K562 (cell line): Measurements from ENCODE around the gene MBNL1. TPM values are rescaled to one million over a fixed set of nuclear protein-coding genes. Genes with fewer than 3 reads are reported as not detected.

Source experiments
- BRCA1 ChIP-seq, 2 experiments: fragments of 450-650 bp in 1 of 2; sonication (generic) in 1 of 2; formaldehyde crosslinking in 1 of 2; IDR thresholded peaks; 2 replicates each; pipeline versions ENCODE4 v1.5.0 to v1.6.1; 2017 to 2020; ENCODE audit warnings: mild to moderate bottlenecking in 1 of 2, missing genetic modification reagents in 1 of 2
- CHD7 ChIP-seq: fragments of 200-600 bp; sonication (generic); IDR thresholded peaks from one replicate; pipeline ENCODE4 v1.6.1; 2012; ENCODE audit warnings: mild to moderate bottlenecking, low read depth, low read length, inconsistent platforms
- HOMEZ ChIP-seq: fragments of 250-450 bp; sonication (Bioruptor Pico); IDR thresholded peaks from 2 replicates; pipeline ENCODE4 v1.4.0; 2020; ENCODE audit warnings: mild to moderate bottlenecking, moderate library complexity
- KAT7 ChIP-seq: sonication (generic); formaldehyde crosslinking; IDR thresholded peaks from 2 replicates; pipeline ENCODE4 v1.8.0; 2022; ENCODE audit warnings: missing genetic modification reagents, mild to moderate bottlenecking, borderline replicate concordance
- KDM4B ChIP-seq, 2 experiments: fragments of 450-650 bp in 1 of 2; sonication (generic) in 1 of 2; IDR thresholded peaks; 2 replicates each; pipeline ENCODE4 v1.6.1; 2016 to 2017; ENCODE audit warnings: borderline replicate concordance in 2 of 2, antibody characterized with exemption in 1 of 2, low read depth in 1 of 2, mild to moderate bottlenecking in 1 of 2
- KLF10 ChIP-seq: fragments of 250-450 bp; sonication (Bioruptor Pico); IDR thresholded peaks from 2 replicates; pipeline ENCODE4 v1.6.1; 2021; ENCODE audit warnings: matching md5 sums
- NFE2L1 ChIP-seq: fragments of 450-650 bp; IDR thresholded peaks from 2 replicates; pipeline ENCODE4 v1.6.1; 2016; ENCODE audit warnings: missing genetic modification characterization, low read depth, mild to moderate bottlenecking, missing compliant biosample characterization, moderate library complexity, borderline replicate concordance
- STAT5B ChIP-seq: fragments of 250-450 bp; sonication (Bioruptor Pico); IDR thresholded peaks from 2 replicates; pipeline ENCODE4 v1.8.0; 2021; ENCODE audit warnings: mild to moderate bottlenecking, inconsistent platforms
- ZBTB1 ChIP-seq: sonication (generic); formaldehyde crosslinking; IDR thresholded peaks from 2 replicates; pipeline ENCODE4 v1.8.1; 2023; ENCODE audit warnings: missing genetic modification reagents, low read depth, mild to moderate bottlenecking, borderline replicate concordance
- ZBTB7A ChIP-seq: IDR thresholded peaks from 2 replicates; pipeline ENCODE4 v1.6.1; 2011; ENCODE audit warnings: low read depth, mild to moderate bottlenecking, low read length, moderate library complexity, borderline replicate concordance; ENCODE audit not compliant: control insufficient read depth
- ZBTB8A ChIP-seq: fragments of 450-650 bp; IDR thresholded peaks from 2 replicates; pipeline ENCODE4 v1.6.1; 2018; ENCODE audit warnings: mild to moderate bottlenecking, moderate library complexity; ENCODE audit not compliant: partially characterized antibody
- ZNF134 ChIP-seq: fragments of 250-450 bp; sonication (Bioruptor Pico); conservative IDR thresholded peaks from 2 replicates; pipeline ENCODE4 v1.4.0; 2020
- ZNF561 ChIP-seq: fragments of 450-650 bp; formaldehyde crosslinking; conservative IDR thresholded peaks from 2 replicates; pipeline ENCODE4 v1.4.0; 2020; ENCODE audit warnings: mild to moderate bottlenecking, moderate library complexity
- ZNF655 ChIP-seq: fragments of 250-450 bp; sonication (Bioruptor Pico); IDR thresholded peaks from 2 replicates; pipeline ENCODE4 v1.5.0; 2021
- polyA plus RNA-seq, 8 experiments: library from polyadenylated mRNA; depleted of rRNA in 4 of 8; stranded (reverse) in 5 of 8; unstranded in 3 of 8; fragments of >200 nt; fragmentation: Nextera tagmentation in 2 of 8; fragmentation: Illumina TruSeq in 1 of 8; extraction: Ambion mirVana in 2 of 8; extraction: Trizol in 1 of 8; gene quantifications; 2 replicates each; pipeline versions ENCODE4 v1.2.1 to v1.2.3, GENCODE V29; 2011 to 2014; ENCODE audit warnings: inconsistent platforms in 1 of 8, missing spikeins in 1 of 8
- total RNA-seq, 7 experiments: library from RNA; depleted of rRNA in 6 of 7; stranded (reverse); fragments of >200 nt in 6 of 7; fragmentation: Illumina TruSeq in 2 of 7; extraction: Trizol in 2 of 7; gene quantifications; 2 replicates each; pipeline versions ENCODE4 v1.2.1 to v1.2.3, GENCODE V29; 2011 to 2021; ENCODE audit warnings: low replicate concordance in 1 of 7

Gene MBNL1
- total and polyA plus RNA-seq, 9 of the 15 experiments (the other 6 are each of a cell fraction or from before 2014, with no cell fraction given), result 70.3 to 243 (median 220) TPM

- no peak for TF ChIP-seq CHD7
- peak in 1 of 2 experiments; percentile 35; a peak in 1 of 4 replicates for TF ChIP-seq KDM4B (IDR thresholded peaks at IDR 0.05; ENCODE audit: borderline replicate concordance in 2 of 2, low read depth in 1 of 2)
- TF ChIP-seq ZNF561, result no peak
- no peak for TF ChIP-seq KAT7 (CRISPR knock-in tag)
- no peak for TF ChIP-seq KLF10 (CRISPR knock-in tag)
- no peak; the same call in 1 of the 2 replicates for TF ChIP-seq ZBTB7A
- peak; percentile 84 for TF ChIP-seq ZBTB1 (CRISPR knock-in tag)
- TF ChIP-seq STAT5B (CRISPR knock-in tag), result no peak
- TF ChIP-seq ZBTB8A, result no peak
- TF ChIP-seq BRCA1 (IDR thresholded peaks at IDR 0.05), result no peak
- no peak for TF ChIP-seq BRCA1 (CRISPR knock-in tag; IDR thresholded peaks at IDR 0.05)
- no peak for TF ChIP-seq ZNF655
- no peak for TF ChIP-seq ZNF134 (CRISPR knock-in tag)
- no peak for TF ChIP-seq HOMEZ (CRISPR knock-in tag)
- TF ChIP-seq NFE2L1 (tag), result no peak
Measured at GRCh38 chr3:152268555-152269055, at the start of gene MBNL1 (continued).
